Ovary (tissue), 9 donors: ENCODE measurements around the gene ADARB2. TPM values are rescaled to one million over a fixed set of nuclear protein-coding genes. Genes with fewer than 3 reads are reported as not detected.

Experiments
- DNase-seq, 5 donors: peaks; one replicate each; pipeline ENCODE4 v3.0.0-alpha.2; 2019 to 2020
- H3K27ac ChIP-seq, 2 donors: fragments of 200-600 bp; one replicate each; pipeline versions ENCODE4 v1.5.1 to v1.8.0; 2019 to 2022
- H3K27me3 ChIP-seq: fragments of 200-600 bp; one replicate; pipeline ENCODE4 v1.8.0; 2022
- H3K36me3 ChIP-seq: fragments of 200-600 bp; sonication (generic); one replicate; pipeline ENCODE4 v1.5.1; 2019
- H3K4me1 ChIP-seq: one replicate; pipeline ENCODE4 v1.8.1; 2013; ENCODE audit warnings: mild to moderate bottlenecking, moderate library complexity; ENCODE audit not compliant: insufficient read depth
- H3K4me3 ChIP-seq: fragments of 200-600 bp; sonication (generic); one replicate; pipeline ENCODE4 v1.5.1; 2017
- H3K9me3 ChIP-seq, 2 donors: fragments of 200-600 bp in 1 of 2; sonication (generic) in 1 of 2; one replicate each; pipeline versions ENCODE4 v1.5.1 to v1.8.1; 2013 to 2019; ENCODE audit warnings: mild to moderate bottlenecking in 1 of 2, moderate library complexity in 1 of 2
- CTCF ChIP-seq, 3 donors: fragments of 450-650 bp in 2 of 3; fragments of 200-600 bp in 1 of 3; IDR thresholded peaks; one replicate each; pipeline versions ENCODE4 v1.5.1 to v1.8.0; 2016 to 2022; ENCODE audit warnings: antibody characterized with exemption in 3 of 3, mild to moderate bottlenecking in 1 of 3
- EP300 ChIP-seq: sonication (generic); formaldehyde crosslinking; IDR thresholded peaks from one replicate; pipeline ENCODE4 v1.6.1; 2017; ENCODE audit warnings: antibody characterized with exemption
- POLR2A ChIP-seq: fragments of 450-650 bp; IDR thresholded peaks from one replicate; pipeline ENCODE4 v1.6.1; 2017; ENCODE audit warnings: antibody characterized with exemption, mild to moderate bottlenecking, moderate library complexity
- WGBS, 3 donors: extraction: QIAGEN DNeasy Blood & Tissue Kit in 1 of 3; methylation state at CpG; one replicate each; pipeline versions ENCODE4 v1.1.5 to v1.1.7; 2013 to 2017; 5-methylcytosine and 5-hydroxymethylcytosine counted together
- intact Hi-C, 4 donors: fragments of 100-400 bp; cut with DNase I; formaldehyde crosslinking; loops; one replicate each; pipeline versions ENCODE4 v1.11.0 to v1.15.1; 2022 to 2023
- polyA plus RNA-seq, 2 donors: library from polyadenylated mRNA; stranded (reverse); fragments of 200-250 nt in 1 of 2; fragments of 350-450 nt in 1 of 2; fragmentation: Illumina TruSeq in 1 of 2; extraction: RNeasy Lipid Tissue Mini Kit (QIAGEN cat#74804) in 1 of 2; gene quantifications; one replicate each; pipeline ENCODE4 v1.2.3, GENCODE V29; 2013 to 2014
- total RNA-seq, 7 donors: library from RNA; depleted of rRNA in 2 of 7; stranded (reverse); fragments of >200 nt in 2 of 7; fragmentation: NEBNext Ultra II Directional in 3 of 7; extraction: Animal tissue kit (Norgen Biotek cat#: 25700) in 3 of 7; gene quantifications; one replicate each; pipeline versions ENCODE4 v1.1.0 to v1.2.4, GENCODE V29; 2016 to 2023
- donor health status: DM: no; HTN: no; CAD: no; lungs with moderate emphysema.
- donor health status: DM: no; HTN: no; CAD: no.
- donor health status: Bipolar disorder and iron deficiency.
- donor health status: DM: yes; HTN: yes; CAD: no.
- donor health status: DM: no; HTN: no; CAD: no.
- donor health status: DM: yes; HTN: yes; CAD: no.

Gene ADARB2
- total and polyA plus RNA-seq, 9 donors, result 0.12 to 2.0 (median 0.36) TPM; not detected in 2

- TF ChIP-seq EP300, result no peak
- no peak for TF ChIP-seq POLR2A
- no peak for TF ChIP-seq CTCF (IDR thresholded peaks at IDR 0.05)
- H3K4me1 ChIP-seq, result no peaks in the 10 kb centered on the region
- no peaks in the 10 kb centered on the region for H3K9me3 ChIP-seq
- no peaks in the 10 kb centered on the region for H3K27me3 ChIP-seq
- DNase-seq, result no peak
- H3K36me3 ChIP-seq, result no peaks in the 10 kb centered on the region
- no peak overlapping the region for H3K27ac ChIP-seq
- H3K4me3 ChIP-seq, result no peak overlapping the region
- intact Hi-C loops, result no loop called here
- WGBS, 3 donors, result 50 to 64% (median 56%) methylated on average over 7 of the region's 7 CpGs
These were observed 469.8 kb downstream of the ADARB2 start for GRCh38 chr10:1267568-1267967.

GRCh38 chr10:1267148-1267547, 470.2 kb downstream of the ADARB2 start:
- TF ChIP-seq CTCF (IDR thresholded peaks at IDR 0.05) (no peak), EP300 (no peak), POLR2A (no peak)
- Histone ChIP-seq H3K4me3 (no peak overlapping the region), H3K27ac (no peak overlapping the region), H3K4me1 (no peaks in the 10 kb centered on the region), H3K27me3 (no peaks in the 10 kb centered on the region), H3K36me3 (no peaks in the 10 kb centered on the region), H3K9me3 (no peaks in the 10 kb centered on the region)
- no peak for DNase-seq
- intact Hi-C loops, result no loop called here
- WGBS, 3 donors, result 84 to 88% (median 86%) methylated on average over 8 of the region's 8 CpGs

DNA sequence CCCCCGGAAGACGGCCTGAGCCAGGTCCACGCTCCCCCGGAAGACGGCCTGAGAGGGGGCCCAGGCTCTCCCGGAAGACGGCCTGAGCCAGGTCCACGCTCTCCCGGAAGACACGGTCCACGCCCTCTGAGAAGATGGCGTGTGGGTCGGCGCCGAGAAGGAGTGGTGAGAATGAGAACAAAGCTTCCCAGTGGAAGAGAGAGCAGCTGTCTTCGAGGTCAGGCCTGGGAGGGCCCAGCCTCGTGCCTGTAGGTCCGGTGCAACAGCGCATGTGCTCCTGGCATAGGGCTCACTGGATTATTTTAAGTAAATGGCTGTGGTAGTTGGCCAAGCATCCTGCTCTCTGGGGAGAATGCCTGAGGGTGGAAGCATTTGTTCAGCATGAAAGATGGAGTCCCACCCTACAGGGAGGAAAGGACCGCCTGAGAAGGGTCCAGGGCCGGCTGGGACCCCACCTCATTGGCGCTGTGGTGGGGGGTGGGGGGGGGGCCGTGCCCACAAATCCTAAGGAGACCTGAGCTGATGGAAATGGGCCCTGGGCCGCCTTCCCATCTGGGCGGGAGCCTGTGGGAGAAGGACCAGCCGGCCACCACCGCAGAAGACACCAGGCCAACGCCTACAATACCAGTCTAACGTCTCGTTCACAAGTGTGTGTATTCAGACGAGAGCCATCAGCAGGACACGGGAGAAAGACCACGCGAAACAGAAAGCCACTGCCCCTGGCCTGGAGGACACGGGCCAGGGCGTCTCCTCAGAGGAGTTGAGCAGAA, 471.1 kb downstream of the ADARB2 start:
- no peaks in the 10 kb centered on the region for H3K36me3 ChIP-seq
- DNase-seq, result no peak
- intact Hi-C loops, result no loop called here
- H3K4me1 ChIP-seq, result no peaks in the 10 kb centered on the region
- H3K9me3 ChIP-seq, result no peaks in the 10 kb centered on the region
- H3K27ac ChIP-seq, result no peak overlapping the region
- WGBS, 3 donors, result 91 to 93% (median 92%) methylated on average over 36 of the region's 36 CpGs
- TF ChIP-seq EP300, result no peak
- TF ChIP-seq POLR2A, result no peak
- no peak for TF ChIP-seq CTCF (IDR thresholded peaks at IDR 0.05)
- no peak overlapping the region for H3K4me3 ChIP-seq
- H3K27me3 ChIP-seq, result no peaks in the 10 kb centered on the region

- Histone ChIP-seq H3K4me1 (no peaks in the 10 kb centered on the region), H3K4me3 (no peak overlapping the region), H3K9me3 (no peaks in the 10 kb centered on the region), H3K27ac (no peak overlapping the region), H3K27me3 (no peaks in the 10 kb centered on the region), H3K36me3 (no peaks in the 10 kb centered on the region)
- intact Hi-C loops, result no loop called here
- TF ChIP-seq CTCF (IDR thresholded peaks at IDR 0.05) (no peak), POLR2A (no peak), EP300 (no peak)
- no peak for DNase-seq
- WGBS, 3 donors, result 75 to 81% (median 81%) methylated on average over 9 of the region's 9 CpGs
These were observed 473.3 kb downstream of the ADARB2 start for GRCh38 chr10:1264001-1264400.
